SK-MEL-5 (cell line): ENCODE results near the gene ARPC5L. TPM values are rescaled to one million over a fixed set of nuclear protein-coding genes. Genes with fewer than 3 reads are reported as not detected.
"Not testable (repeated sequence)": the region's sequence is repeated elsewhere in the genome, so short reads cannot be mapped to it uniquely, and the experiment has no call there.

Experiments
- DNase-seq: peaks from one replicate; pipeline ENCODE4 v3.0.0-alpha.2; 2016; ENCODE audit warnings: low read depth, low spot score
- in situ Hi-C: cut with HindIII; loops from 2 replicates; pipeline ENCODE4 v1.10.0; 2016; ENCODE audit warnings: low sequenced_read_pairs, high pct_unique_total_duplicates, low pct_unique_long_range_greater_than_20kb
- small RNA-seq, 2 experiments: library from RNA; depleted of rRNA; stranded (forward); fragments of <200 nt; gene quantifications; one replicate each; pipeline ENCODE3, GENCODE V24; 2014
- total RNA-seq: library from RNA; depleted of rRNA; stranded (reverse); fragments of >200 nt; shearing (Covaris generic); gene quantifications from 2 replicates; pipeline ENCODE4 v1.2.3, GENCODE V29; 2014; rRNA removed

Gene ARPC5L
- total RNA-seq, 1 experiment from 2014 or later: 30.3 TPM

DNA sequence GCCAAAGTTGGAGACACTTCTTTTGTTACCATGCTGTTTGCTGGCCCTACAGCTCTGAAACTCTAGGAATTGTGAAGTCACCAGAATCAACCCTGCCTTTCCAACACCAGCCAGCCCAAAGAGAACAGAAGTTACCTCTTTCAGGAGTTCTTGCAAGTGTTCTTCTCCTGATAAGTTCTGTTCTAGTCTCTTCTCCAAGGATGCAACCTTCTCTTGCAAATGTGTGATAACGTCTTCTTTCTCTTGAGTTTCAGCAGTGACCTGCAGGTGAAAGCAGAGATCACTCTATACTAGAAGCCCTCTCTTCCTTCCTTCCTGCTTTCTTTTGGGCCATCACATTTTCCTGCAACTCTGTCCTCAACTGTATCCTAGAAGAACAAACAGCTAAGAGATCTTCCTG lies 49.8 kb downstream of the ARPC5L start:
- in situ Hi-C loops: no loop called here
- DNase-seq: no peak

DNA sequence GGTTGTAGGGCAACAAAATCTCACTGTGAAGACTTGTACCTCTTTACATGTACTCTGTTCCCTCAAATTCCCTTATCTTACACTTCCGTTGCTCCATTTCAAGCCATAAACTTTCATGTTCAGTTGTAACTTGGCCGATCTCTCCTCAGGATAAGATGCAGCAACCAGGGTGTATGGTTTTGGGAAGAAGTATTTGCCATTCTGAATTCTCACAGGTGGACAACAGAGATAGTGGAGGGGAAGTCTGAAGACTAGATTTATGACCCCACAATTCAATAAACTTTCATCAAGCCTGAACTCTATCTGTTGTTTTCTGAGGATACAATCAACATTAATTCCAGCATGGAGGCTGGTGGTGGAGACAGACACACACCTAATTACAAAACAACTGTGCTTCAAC lies 51.4 kb downstream of the ARPC5L start:
- no peak for DNase-seq
- in situ Hi-C loops: no loop called here

DNA sequence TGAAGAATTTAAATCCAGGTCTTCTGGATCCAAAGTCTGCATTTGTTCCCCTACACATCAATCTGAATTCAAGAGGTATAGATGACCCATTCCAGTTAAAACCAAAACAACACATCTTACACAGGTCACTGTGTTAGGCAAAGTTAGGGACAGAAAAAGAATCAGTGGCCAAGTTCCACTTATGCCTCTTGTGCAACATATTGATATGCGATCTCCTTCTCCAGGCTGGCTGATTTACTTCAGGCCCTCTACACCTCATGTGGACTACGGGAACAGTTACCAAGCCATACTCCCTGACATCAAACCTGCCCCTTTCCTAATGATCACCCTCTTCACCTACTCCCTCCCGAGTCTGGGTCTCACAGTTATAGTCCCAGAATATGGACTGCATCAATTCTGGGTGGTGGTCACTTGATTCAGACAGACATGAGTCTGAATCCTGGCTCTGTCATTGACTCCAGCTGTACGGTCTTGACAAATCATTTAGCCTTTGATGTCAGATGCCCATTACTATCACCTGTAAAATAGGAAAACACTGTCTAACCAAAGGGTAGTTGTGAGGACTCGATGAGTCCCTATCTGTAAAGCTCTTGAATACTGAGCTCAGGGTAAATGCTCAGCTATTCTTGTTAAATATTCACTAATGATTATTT lies 52.9 kb downstream of the ARPC5L start:
- DNase-seq: no peak
- in situ Hi-C loops: no loop called here

DNA sequence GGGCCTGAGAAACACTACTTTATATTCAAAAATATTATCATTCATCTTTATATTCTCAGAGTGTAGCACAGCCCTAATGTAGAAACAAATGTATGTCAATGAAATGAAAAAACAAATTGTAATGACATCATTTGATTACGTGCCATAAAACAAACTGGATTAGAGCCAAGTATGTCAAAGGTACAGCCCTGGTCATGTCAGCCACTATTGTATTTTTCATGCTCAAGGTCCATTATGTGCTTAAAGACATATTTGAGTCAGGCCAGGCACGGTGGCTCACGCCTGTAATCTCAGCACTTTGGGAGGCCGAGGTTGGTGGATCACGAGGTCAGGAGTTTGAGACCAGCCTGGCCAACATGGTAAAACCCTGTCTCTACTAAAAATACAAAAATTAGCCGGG lies 58.5 kb downstream of the ARPC5L start:
- in situ Hi-C loops, DNase-seq: not testable (repeated sequence)

Small RNAs within 50 kb of the gene (small RNA-seq; reads per million reads assigned to genes)
- 0 to 0.02 reads per million in 2 experiments for gene RNU4-82P

Other genes with a start within 250 kb of the ARPC5L start
- gene NR6A1, start 90.8 kb upstream of the ARPC5L start, total RNA-seq: 7.8 and 8.0 TPM in 2 replicates
- gene OLFML2A, start 85.0 kb upstream of the ARPC5L start, total RNA-seq: 0.51 and 0.90 TPM in 2 replicates
- gene WDR38, start 8.7 kb upstream of the ARPC5L start, total RNA-seq: not detected in 2 replicates
- 2,870 and 3,852 TPM in 2 replicates for gene RPL35, start 173 bp upstream of the ARPC5L start, total RNA-seq
- gene GOLGA1, start 79.0 kb downstream of the ARPC5L start, total RNA-seq: 25.1 and 25.9 TPM in 2 replicates